PFSK-1 (cell line): ENCODE results near the gene KRT75.

ENCODE experiments used
- FOXP2 ChIP-seq: optimal IDR thresholded peaks from 2 replicates; pipeline ENCODE3; 2011; ENCODE audit warnings: borderline replicate concordance, control low read depth, inconsistent platforms; ENCODE audit not compliant: insufficient read depth; ENCODE audit errors: extremely low read length, extremely low read depth
- POLR2AphosphoS5 ChIP-seq: IDR thresholded peaks from 2 replicates; pipeline ENCODE4 v1.6.1; 2012; ENCODE audit warnings: low read depth, mild to moderate bottlenecking, control low read depth, low read length, moderate library complexity
- SIN3A ChIP-seq: IDR thresholded peaks from 2 replicates; pipeline ENCODE4 v1.6.1; 2012; ENCODE audit warnings: mild to moderate bottlenecking, low read length, moderate library complexity, borderline replicate concordance; ENCODE audit not compliant: insufficient read depth
- TAF1 ChIP-seq: IDR thresholded peaks from 2 replicates; pipeline ENCODE4 v1.6.1; 2012; ENCODE audit warnings: low read length, control low read depth, borderline replicate concordance; ENCODE audit not compliant: insufficient read depth
- TF ChIP-seq, protein P1 (sequence below), 2 experiments: IDR thresholded peaks; 2 replicates each; pipeline versions ENCODE4 v1.6.1 to v1.8.0; 2011 to 2012; ENCODE audit warnings: low read depth in 2 of 2, low read length in 2 of 2, control low read depth in 1 of 2, inconsistent platforms in 1 of 2, mild to moderate bottlenecking in 1 of 2, moderate library complexity in 1 of 2; ENCODE audit not compliant: insufficient read depth in 1 of 2

KRT75 gene

DNA sequence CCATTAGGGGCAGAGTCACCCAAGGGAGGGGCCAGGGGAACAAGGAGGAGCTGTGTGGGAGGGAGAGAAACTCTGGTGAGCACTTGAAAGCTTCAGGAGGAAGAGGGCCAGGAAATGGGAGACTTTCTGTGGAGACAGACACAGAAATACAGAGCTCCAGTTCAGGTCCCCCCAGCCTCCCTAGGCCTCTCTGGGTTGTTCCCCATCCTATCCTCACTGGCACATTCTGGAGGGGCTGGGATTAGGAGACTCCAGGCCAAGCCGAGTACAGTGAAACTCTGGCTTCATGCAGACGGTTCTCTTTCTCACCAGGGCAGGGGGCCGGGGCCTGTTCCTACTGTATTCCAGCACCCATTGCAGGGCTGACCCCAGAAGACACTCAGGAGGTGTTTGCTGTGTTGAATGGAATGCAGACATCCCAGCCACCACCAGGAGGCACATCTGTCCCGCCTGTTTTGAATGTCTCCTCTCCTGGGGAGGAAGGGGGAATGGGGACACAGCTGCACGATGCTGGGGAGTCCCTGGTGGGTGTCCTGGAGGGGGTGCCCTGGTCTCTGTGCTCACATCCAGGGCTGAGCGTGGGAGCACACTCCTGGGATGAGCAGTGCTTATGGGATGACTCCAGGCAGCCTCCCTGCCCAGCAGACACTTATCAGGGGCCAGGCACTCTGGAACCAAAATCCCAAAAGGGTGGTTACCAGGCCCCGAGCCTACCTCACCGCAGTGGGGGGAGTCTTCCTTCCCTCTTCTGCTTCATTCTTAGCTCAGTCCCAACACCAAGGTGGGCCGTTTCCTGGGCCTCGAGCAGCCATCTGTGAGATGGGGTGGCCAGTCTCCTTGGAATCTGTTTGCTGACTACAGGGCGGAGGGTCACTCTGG is 43.2 kb downstream of the KRT75 start:
- TF ChIP-seq FOXP2 (no peak), SIN3A (no peak), POLR2AphosphoS5 (no peak), TAF1 (no peak)
- TF ChIP-seq, protein P1, sequence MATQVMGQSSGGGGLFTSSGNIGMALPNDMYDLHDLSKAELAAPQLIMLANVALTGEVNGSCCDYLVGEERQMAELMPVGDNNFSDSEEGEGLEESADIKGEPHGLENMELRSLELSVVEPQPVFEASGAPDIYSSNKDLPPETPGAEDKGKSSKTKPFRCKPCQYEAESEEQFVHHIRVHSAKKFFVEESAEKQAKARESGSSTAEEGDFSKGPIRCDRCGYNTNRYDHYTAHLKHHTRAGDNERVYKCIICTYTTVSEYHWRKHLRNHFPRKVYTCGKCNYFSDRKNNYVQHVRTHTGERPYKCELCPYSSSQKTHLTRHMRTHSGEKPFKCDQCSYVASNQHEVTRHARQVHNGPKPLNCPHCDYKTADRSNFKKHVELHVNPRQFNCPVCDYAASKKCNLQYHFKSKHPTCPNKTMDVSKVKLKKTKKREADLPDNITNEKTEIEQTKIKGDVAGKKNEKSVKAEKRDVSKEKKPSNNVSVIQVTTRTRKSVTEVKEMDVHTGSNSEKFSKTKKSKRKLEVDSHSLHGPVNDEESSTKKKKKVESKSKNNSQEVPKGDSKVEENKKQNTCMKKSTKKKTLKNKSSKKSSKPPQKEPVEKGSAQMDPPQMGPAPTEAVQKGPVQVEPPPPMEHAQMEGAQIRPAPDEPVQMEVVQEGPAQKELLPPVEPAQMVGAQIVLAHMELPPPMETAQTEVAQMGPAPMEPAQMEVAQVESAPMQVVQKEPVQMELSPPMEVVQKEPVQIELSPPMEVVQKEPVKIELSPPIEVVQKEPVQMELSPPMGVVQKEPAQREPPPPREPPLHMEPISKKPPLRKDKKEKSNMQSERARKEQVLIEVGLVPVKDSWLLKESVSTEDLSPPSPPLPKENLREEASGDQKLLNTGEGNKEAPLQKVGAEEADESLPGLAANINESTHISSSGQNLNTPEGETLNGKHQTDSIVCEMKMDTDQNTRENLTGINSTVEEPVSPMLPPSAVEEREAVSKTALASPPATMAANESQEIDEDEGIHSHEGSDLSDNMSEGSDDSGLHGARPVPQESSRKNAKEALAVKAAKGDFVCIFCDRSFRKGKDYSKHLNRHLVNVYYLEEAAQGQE (IDR thresholded peaks at IDR 0.05; ENCODE audit: insufficient read depth in 1 of 2, low read depth in 2 of 2, low read length in 2 of 2) = no peak

DNA sequence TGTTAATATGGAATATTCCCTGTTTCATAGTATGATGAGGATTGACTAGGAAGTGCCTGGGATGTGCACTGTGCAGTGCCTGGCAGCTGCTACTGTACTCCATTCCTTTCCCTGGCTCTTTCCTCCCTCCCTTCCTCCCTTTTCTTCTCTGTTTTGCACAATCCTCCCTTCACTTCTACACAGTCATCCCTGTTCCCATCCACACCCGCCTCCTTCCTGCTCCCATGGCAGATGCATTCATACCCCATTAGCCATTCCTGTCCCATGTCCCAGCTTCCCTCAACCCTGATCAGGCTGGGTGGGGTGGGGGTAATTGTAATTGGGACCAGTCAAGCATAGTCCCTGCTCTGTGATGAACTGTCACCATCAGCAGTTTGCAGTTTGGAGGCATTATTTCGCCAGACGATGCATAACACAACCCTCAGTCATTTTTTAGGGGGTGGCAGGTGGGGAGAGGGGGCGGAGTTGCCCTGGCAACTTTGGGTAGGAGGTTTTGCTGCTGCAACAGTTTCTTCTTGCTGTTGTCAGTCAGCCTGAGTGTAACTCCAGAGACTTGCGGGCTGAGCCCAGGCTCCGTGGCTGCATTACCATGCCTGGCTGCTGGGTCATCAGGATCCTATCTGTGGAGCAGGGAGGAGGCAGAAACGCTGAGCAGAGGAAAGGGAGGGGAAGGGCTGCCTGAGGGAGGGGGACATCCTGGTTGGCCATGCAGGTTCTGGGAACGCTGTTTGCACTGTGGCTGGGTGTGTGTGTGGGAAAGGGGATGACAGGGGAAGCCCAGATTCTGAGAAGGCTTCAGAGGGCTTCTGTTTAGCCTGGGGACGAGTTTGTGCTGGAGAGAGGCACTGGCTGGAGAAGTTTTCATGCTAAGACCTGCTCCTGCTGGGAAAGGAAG is 44.6 kb downstream of the KRT75 start:
- TF ChIP-seq FOXP2 (no peak), SIN3A (no peak), TAF1 (no peak), POLR2AphosphoS5 (no peak)
- TF ChIP-seq, protein P1 (IDR thresholded peaks at IDR 0.05; ENCODE audit: insufficient read depth in 1 of 2, low read depth in 2 of 2, low read length in 2 of 2) = no peak

DNA sequence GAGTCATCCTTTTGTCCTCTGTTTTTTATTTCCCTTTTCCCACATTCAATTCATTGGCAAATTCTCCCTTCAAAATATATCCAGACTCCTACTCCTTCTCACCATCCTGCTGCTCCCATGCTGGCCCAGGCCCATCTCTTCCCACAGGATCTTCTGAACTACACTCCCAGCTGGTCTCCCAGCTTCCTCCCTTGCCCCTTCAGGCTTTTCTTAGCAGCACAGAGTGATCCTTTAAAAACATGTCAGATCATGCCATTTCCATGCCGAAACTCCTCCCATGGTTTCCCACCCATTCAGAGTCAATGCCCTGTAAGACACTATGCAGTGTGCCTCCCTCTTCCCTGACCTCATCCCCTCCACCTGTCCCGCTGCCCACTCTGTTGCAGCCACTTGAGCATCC is 46.3 kb downstream of the KRT75 start:
- TF ChIP-seq, protein P1 (IDR thresholded peaks at IDR 0.05; ENCODE audit: insufficient read depth in 1 of 2, low read depth in 2 of 2, low read length in 2 of 2) = no peak
- TF ChIP-seq FOXP2 = no peak
- TF ChIP-seq SIN3A = no peak
- no peak for TF ChIP-seq TAF1
- no peak for TF ChIP-seq POLR2AphosphoS5

DNA sequence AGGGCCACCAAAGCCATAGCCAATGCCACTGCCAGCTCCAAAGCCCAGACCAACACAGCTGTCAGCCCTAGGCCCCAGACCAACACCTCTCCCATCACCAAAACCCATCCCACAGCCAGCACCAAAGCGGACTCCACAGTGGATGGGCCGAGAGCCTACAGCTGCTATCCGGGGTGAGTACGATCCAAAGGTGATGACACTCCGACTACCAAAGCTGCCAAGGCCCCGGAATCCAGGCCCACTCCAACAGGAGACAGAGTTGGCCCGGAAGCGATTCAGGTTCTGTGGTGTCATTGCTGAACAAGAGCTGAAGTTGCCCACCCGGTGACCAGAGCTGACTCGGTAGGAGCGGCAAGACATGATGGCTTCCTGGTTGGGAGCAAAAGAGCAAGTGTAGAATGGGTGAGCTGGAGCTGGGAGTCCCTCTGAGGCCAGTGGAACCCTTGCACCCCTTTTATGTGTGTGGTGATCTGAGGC is 48.9 kb downstream of the KRT75 start, which contains the start of gene KRT84:
Gene KRT84, minus strand, starts transcription at position 427 of the 477 bp plus-strand sequence. Its CDS starts 67 bp downstream, at position 360.
- no peak for TF ChIP-seq FOXP2
- TF ChIP-seq SIN3A = no peak
- no peak for TF ChIP-seq TAF1
- no peak for TF ChIP-seq POLR2AphosphoS5
- TF ChIP-seq, protein P1 (IDR thresholded peaks at IDR 0.05; ENCODE audit: insufficient read depth in 1 of 2, low read depth in 2 of 2, low read length in 2 of 2) = no peak
